Endothelial cell of umbilical vein (primary cell): ENCODE data around the gene CDYL. TPM values are rescaled to one million over a fixed set of nuclear protein-coding genes. Genes with fewer than 3 reads are reported as not detected.

Source experiments
- BruUV-seq: library from RNA; stranded (reverse); fragments of 400-500 nt; replicated peaks from 2 replicates; lab custom pipeline; 2021; lab: Mats Ljungman, UMichigan
- CTCF ChIA-PET: fragments of 300-600, 350-600 bp; sonication (Branson Sonifier 250); formaldehyde crosslinking; loops from one replicate; lab custom pipeline; 2021; ENCODE audit warnings: antibody characterized with exemption, inconsistent platforms; lab: Charles Lee
- POLR2A ChIA-PET: fragments of 300-600, 350-600 bp; sonication (Branson Sonifier 250); formaldehyde crosslinking; loops from one replicate; lab custom pipeline; 2021; ENCODE audit warnings: antibody characterized with exemption, inconsistent platforms; lab: Charles Lee
- DNase-seq: peaks from one replicate; pipeline ENCODE4 v3.0.0-alpha.2; 2011; ENCODE audit warnings: low read depth, low spot score
- FAIRE-seq: peaks from 2 replicates; lab custom pipeline; 2011; peaks lifted over from hg19 to GRCh38; lab: Jason Lieb, UNC
- H2AFZ ChIP-seq: 2 replicates; pipeline ENCODE4 v1.6.0; 2012; ENCODE audit warnings: low read depth, low read length, control low read depth, inconsistent platforms
- H3K27ac ChIP-seq: 2 replicates; pipeline ENCODE4 v1.5.1; 2011; ENCODE audit warnings: low read depth, mild to moderate bottlenecking, control low read depth, low read length, moderate library complexity; ENCODE audit not compliant: insufficient read depth
- H3K27me3 ChIP-seq, 2 experiments: 2 replicates each; pipeline versions ENCODE4 v1.6.0 to v1.6.1; 2011; ENCODE audit warnings: low read length in 2 of 2, mixed read lengths in 1 of 2; ENCODE audit not compliant: control insufficient read depth in 2 of 2, insufficient read depth in 2 of 2
- H3K36me3 ChIP-seq, 2 experiments: 2 replicates in 1 of 2; 3 replicates in 1 of 2; pipeline ENCODE4 v1.5.1; 2011; ENCODE audit warnings: low read length in 2 of 2, mild to moderate bottlenecking in 1 of 2, moderate library complexity in 1 of 2; ENCODE audit not compliant: control insufficient read depth in 2 of 2, insufficient read depth in 2 of 2; ENCODE audit errors: extremely low read depth in 1 of 2
- H3K4me1 ChIP-seq: 3 replicates; pipeline ENCODE4 v1.5.1; 2011; ENCODE audit warnings: mild to moderate bottlenecking, low read length; ENCODE audit not compliant: control insufficient read depth, insufficient read depth; ENCODE audit errors: extremely low read depth
- H3K4me2 ChIP-seq: 2 replicates; pipeline ENCODE4 v1.6.1; 2011; ENCODE audit warnings: low read length, control low read depth, mixed read lengths; ENCODE audit not compliant: insufficient read depth
- H3K4me3 ChIP-seq, 3 experiments: fragments of 200-600 bp in 1 of 3; sonication (generic), shearing (Covaris generic) in 1 of 3; replicated peaks in 1 of 3; 2 replicates each; pipeline ENCODE4 v1.5.1; 2011 to 2016; ENCODE audit warnings: control low read depth in 3 of 3, low read length in 3 of 3, mild to moderate bottlenecking in 2 of 3, inconsistent platforms in 1 of 3, low read depth in 1 of 3, moderate library complexity in 1 of 3; ENCODE audit not compliant: insufficient read depth in 1 of 3
- H3K79me2 ChIP-seq: 2 replicates; pipeline ENCODE4 v1.6.0; 2012; ENCODE audit warnings: low read length, inconsistent platforms; ENCODE audit not compliant: control insufficient read depth, insufficient read depth
- H3K9ac ChIP-seq: replicated peaks from 2 replicates; pipeline ENCODE3; 2011; ENCODE audit warnings: low read length, control low read depth; ENCODE audit not compliant: insufficient read depth; ENCODE audit errors: extremely low read depth
- H3K9me1 ChIP-seq: replicated peaks from 3 replicates; pipeline ENCODE4 v1.6.0; 2011; ENCODE audit warnings: mild to moderate bottlenecking, low read length; ENCODE audit not compliant: control insufficient read depth, insufficient read depth; ENCODE audit errors: extremely low read depth
- H3K9me3 ChIP-seq: replicated peaks from 2 replicates; pipeline ENCODE4 v1.5.1; 2012; ENCODE audit warnings: low read length, inconsistent platforms; ENCODE audit not compliant: control insufficient read depth, insufficient read depth
- H4K20me1 ChIP-seq: replicated peaks from 2 replicates; pipeline ENCODE3; 2011; ENCODE audit warnings: mild to moderate bottlenecking, low read length; ENCODE audit not compliant: control insufficient read depth, insufficient read depth; ENCODE audit errors: extremely low read depth
- EZH2 ChIP-seq: IDR thresholded peaks from 2 replicates; pipeline ENCODE4 v1.6.1; 2012; ENCODE audit warnings: borderline replicate concordance, low read depth, mild to moderate bottlenecking, moderate library complexity, low read length, inconsistent platforms; ENCODE audit not compliant: severe bottlenecking
- FOS ChIP-seq: IDR thresholded peaks from 2 replicates; pipeline ENCODE4 v1.6.1; 2011; ENCODE audit warnings: mild to moderate bottlenecking, low read length, moderate library complexity, borderline replicate concordance; ENCODE audit not compliant: insufficient read depth
- GATA2 ChIP-seq: IDR thresholded peaks from 2 replicates; pipeline ENCODE4 v1.7.0; 2011; ENCODE audit warnings: low read depth, mild to moderate bottlenecking, moderate library complexity, mixed read lengths, low read length; ENCODE audit not compliant: insufficient read length, insufficient read depth
- JUN ChIP-seq: IDR thresholded peaks from 2 replicates; pipeline ENCODE4 v1.6.1; 2011; ENCODE audit warnings: borderline replicate concordance, low read depth; ENCODE audit not compliant: insufficient read length, insufficient read depth
- MYC ChIP-seq: IDR thresholded peaks from one replicate; pipeline ENCODE4 v1.6.1; 2011; ENCODE audit warnings: mild to moderate bottlenecking, low read depth, low read length
- POLR2A ChIP-seq: IDR thresholded peaks from 2 replicates; pipeline ENCODE4 v1.6.1; 2012; ENCODE audit warnings: low read depth, mild to moderate bottlenecking, control low read depth, low read length
- POLR2AphosphoS5 ChIP-seq: IDR thresholded peaks from 2 replicates; pipeline ENCODE4 v1.6.1; 2012; ENCODE audit warnings: low read depth, mild to moderate bottlenecking, control low read depth, low read length, moderate library complexity; ENCODE audit not compliant: insufficient read depth
- dilution Hi-C: fragments of 300-500 bp; cut with MboI; formaldehyde crosslinking; loops from one replicate; pipeline ENCODE4 v1.15.0; 2019; ENCODE audit warnings: low sequenced_read_pairs; ENCODE audit not compliant: extremely low pct_ligation_motif_present
- intact Hi-C: fragments of 100-400 bp; cut with micrococcal nuclease; formaldehyde crosslinking; loops from one replicate; pipeline ENCODE4 v1.10.0; 2022
- polyA plus RNA-seq, 4 experiments: library from polyadenylated mRNA; depleted of rRNA in 3 of 4; stranded (reverse) in 3 of 4; unstranded in 1 of 4; fragments of >200 nt; gene quantifications; 2 replicates each; pipeline versions ENCODE4 v1.2.1 to v1.2.3, GENCODE V29; 2011 to 2012; ENCODE audit warnings: missing spikeins in 1 of 4
- total RNA-seq: library from RNA; stranded (reverse); gene quantifications from 2 replicates; pipeline ENCODE4 v1.2.3, GENCODE V29; 2021
- TF ChIP-seq, protein P1 (sequence below), 2 donors: IDR thresholded peaks; 1 replicate in 1 of 2; 2 replicates in 1 of 2; pipeline ENCODE4 v1.5.1; 2011; ENCODE audit warnings: low read length in 2 of 2, mild to moderate bottlenecking in 2 of 2, moderate library complexity in 2 of 2, control low read depth in 1 of 2, inconsistent platforms in 1 of 2, low read depth in 1 of 2; ENCODE audit not compliant: insufficient read depth in 1 of 2; ENCODE audit errors: extremely low read depth in 1 of 2
- TF ChIP-seq, protein P2 (sequence below): IDR thresholded peaks from 2 replicates; pipeline ENCODE4 v1.6.1; 2011; ENCODE audit not compliant: insufficient read depth, insufficient read length

Gene CDYL
- total and polyA plus RNA-seq, 2 donors (not counting 3 experiments of a cell fraction or from before 2014, with no cell fraction given), result 10.2 to 35.6 TPM

DNA sequence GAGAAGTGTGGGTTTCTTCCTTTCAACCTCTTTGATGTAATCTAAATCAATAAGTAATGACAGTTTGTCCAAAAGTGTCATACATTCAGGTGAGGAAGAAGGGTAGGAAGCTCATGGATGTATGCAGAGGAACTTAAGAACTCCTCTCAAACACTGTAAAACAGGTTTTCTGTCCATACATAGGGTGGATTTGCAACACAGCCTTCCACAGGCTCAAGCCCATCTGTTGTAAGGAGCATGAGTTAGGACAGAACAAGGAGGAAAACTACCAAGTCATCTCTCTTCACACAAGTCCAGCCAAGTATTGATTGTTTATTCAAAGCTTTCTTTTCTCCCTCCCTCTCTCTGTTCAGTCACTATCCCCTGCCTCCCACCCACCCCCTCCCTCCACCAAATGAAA lies 49.0 kb upstream of the CDYL start:
- TF ChIP-seq POLR2A (no peak), JUN (no peak), FOS (no peak), MYC (no peak), GATA2 (no peak), EZH2 (no peak), POLR2AphosphoS5 (no peak)
- TF ChIP-seq, protein P1, sequence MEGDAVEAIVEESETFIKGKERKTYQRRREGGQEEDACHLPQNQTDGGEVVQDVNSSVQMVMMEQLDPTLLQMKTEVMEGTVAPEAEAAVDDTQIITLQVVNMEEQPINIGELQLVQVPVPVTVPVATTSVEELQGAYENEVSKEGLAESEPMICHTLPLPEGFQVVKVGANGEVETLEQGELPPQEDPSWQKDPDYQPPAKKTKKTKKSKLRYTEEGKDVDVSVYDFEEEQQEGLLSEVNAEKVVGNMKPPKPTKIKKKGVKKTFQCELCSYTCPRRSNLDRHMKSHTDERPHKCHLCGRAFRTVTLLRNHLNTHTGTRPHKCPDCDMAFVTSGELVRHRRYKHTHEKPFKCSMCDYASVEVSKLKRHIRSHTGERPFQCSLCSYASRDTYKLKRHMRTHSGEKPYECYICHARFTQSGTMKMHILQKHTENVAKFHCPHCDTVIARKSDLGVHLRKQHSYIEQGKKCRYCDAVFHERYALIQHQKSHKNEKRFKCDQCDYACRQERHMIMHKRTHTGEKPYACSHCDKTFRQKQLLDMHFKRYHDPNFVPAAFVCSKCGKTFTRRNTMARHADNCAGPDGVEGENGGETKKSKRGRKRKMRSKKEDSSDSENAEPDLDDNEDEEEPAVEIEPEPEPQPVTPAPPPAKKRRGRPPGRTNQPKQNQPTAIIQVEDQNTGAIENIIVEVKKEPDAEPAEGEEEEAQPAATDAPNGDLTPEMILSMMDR (IDR thresholded peaks at IDR 0.05; ENCODE audit: extremely low read depth in 1 of 2, insufficient read depth in 1 of 2, low read depth in 1 of 2, low read length in 2 of 2), result no peak
- TF ChIP-seq, protein P2, sequence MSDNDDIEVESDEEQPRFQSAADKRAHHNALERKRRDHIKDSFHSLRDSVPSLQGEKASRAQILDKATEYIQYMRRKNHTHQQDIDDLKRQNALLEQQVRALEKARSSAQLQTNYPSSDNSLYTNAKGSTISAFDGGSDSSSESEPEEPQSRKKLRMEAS, result no peak
- H4K20me1 ChIP-seq, result no peaks in the 10 kb centered on the region
- CTCF ChIA-PET, result no interaction called here

More for the DNA sequence above, 49.0 kb upstream of the CDYL start:
- dilution Hi-C loops (no loop called here), intact Hi-C loops (no loop called here)
- DNase-seq (no peak), FAIRE-seq (no peak)
- no peak overlapping the region for H3K27ac ChIP-seq
- no peaks in the 10 kb centered on the region for H3K9me3 ChIP-seq
- H3K79me2 ChIP-seq, result no peaks in the 10 kb centered on the region
- no peak overlapping the region for H3K4me2 ChIP-seq
- no TSS peak for BruUV-seq
- H3K27me3 ChIP-seq, result peaks cover 11 to 12% of the 10 kb centered on the region in 2 experiments
- H3K9me1 ChIP-seq, result no peaks in the 10 kb centered on the region
- H3K36me3 ChIP-seq, result no peaks in the 10 kb centered on the region
- POLR2A ChIA-PET, result no interaction called here
- no peak overlapping the region for H3K4me3 ChIP-seq
- H3K4me1 ChIP-seq, result no peaks in the 10 kb centered on the region
- no peak overlapping the region for H3K9ac ChIP-seq
- H2AFZ ChIP-seq, result no peak overlapping the region
